Uterus (tissue), 2 donors: ENCODE data around the gene PPP1R8.
"Not testable (repeated sequence)": the region's sequence is repeated elsewhere in the genome, so short reads cannot be mapped to it uniquely, and the experiment has no call there.

ENCODE experiments used
- POLR2A ChIP-seq, 2 donors: fragments of 450-650 bp; IDR thresholded peaks; one replicate each; pipeline ENCODE4 v1.6.1; 2016; ENCODE audit warnings: antibody characterized with exemption in 2 of 2, mild to moderate bottlenecking in 1 of 2, moderate library complexity in 1 of 2
- TF ChIP-seq, protein P1 (sequence below), 4 experiments: fragments of 200-600 bp in 2 of 4; fragments of 450-650 bp in 2 of 4; sonication (generic) in 2 of 4; IDR thresholded peaks; one replicate each; pipeline ENCODE4 v1.5.1; 2016 to 2019; ENCODE audit warnings: antibody characterized with exemption in 4 of 4, mild to moderate bottlenecking in 2 of 4, moderate library complexity in 1 of 4

DNA sequence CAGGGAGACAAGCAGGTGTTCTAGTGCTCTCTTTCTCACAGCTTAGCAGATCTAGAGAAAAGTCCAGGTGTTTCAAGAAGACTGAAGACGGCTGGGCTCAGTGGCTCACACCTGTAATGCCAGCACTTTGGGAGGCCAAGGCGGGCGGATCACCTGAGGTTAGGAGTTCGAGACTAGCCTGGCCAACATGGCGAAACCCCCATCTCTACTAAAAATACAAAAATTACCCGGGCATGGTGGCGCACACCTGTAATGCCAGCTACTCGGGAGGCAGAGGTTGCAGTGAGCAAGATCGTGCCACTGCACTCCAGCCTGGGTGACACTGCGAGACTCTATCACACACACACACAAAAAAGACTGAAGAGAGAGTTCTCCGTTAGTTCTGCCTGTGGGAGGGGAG is 27.0 kb downstream of the PPP1R8 start:
- TF ChIP-seq, protein P1, sequence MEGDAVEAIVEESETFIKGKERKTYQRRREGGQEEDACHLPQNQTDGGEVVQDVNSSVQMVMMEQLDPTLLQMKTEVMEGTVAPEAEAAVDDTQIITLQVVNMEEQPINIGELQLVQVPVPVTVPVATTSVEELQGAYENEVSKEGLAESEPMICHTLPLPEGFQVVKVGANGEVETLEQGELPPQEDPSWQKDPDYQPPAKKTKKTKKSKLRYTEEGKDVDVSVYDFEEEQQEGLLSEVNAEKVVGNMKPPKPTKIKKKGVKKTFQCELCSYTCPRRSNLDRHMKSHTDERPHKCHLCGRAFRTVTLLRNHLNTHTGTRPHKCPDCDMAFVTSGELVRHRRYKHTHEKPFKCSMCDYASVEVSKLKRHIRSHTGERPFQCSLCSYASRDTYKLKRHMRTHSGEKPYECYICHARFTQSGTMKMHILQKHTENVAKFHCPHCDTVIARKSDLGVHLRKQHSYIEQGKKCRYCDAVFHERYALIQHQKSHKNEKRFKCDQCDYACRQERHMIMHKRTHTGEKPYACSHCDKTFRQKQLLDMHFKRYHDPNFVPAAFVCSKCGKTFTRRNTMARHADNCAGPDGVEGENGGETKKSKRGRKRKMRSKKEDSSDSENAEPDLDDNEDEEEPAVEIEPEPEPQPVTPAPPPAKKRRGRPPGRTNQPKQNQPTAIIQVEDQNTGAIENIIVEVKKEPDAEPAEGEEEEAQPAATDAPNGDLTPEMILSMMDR (IDR thresholded peaks at IDR 0.05), result not testable (repeated sequence)
- not testable (repeated sequence) for TF ChIP-seq POLR2A (IDR thresholded peaks at IDR 0.05)
